HepG2 (cell line): ENCODE results near the gene WSB1. TPM values are rescaled to one million over a fixed set of nuclear protein-coding genes. Genes with fewer than 3 reads are reported as not detected.
A peak's percentile ranks its signal among the peaks of the same experiment; 100 is the strongest.

Experiments used
- AHDC1 ChIP-seq: sonication (generic); formaldehyde crosslinking; IDR thresholded peaks from 2 replicates; pipeline ENCODE4 v1.5.1; 2020; ENCODE audit warnings: mild to moderate bottlenecking, missing genetic modification reagents, borderline replicate concordance
- GABPA ChIP-seq, 2 experiments: IDR thresholded peaks; 2 replicates each; pipeline ENCODE4 v1.6.1; 2011 to 2016; ENCODE audit warnings: low read depth in 2 of 2, low read length in 1 of 2, missing biosample characterization in 1 of 2, missing genetic modification characterization in 1 of 2
- KDM1A ChIP-seq: IDR thresholded peaks from 2 replicates; pipeline ENCODE4 v1.6.1; 2016; ENCODE audit warnings: missing compliant biosample characterization
- KDM2A ChIP-seq: sonication (generic); formaldehyde crosslinking; IDR thresholded peaks from 2 replicates; pipeline ENCODE4 v1.4.0; 2020; ENCODE audit warnings: low read depth, missing genetic modification reagents, borderline replicate concordance
- LRRFIP1 ChIP-seq: sonication (generic); formaldehyde crosslinking; conservative IDR thresholded peaks from 2 replicates; pipeline ENCODE4 v1.4.0; 2020; ENCODE audit warnings: missing genetic modification reagents
- MAFK ChIP-seq, 2 experiments: IDR thresholded peaks in 1 of 2; conservative IDR thresholded peaks in 1 of 2; 2 replicates each; pipeline ENCODE4 v1.6.1; 2011; ENCODE audit warnings: improper control_type of control experiment in 2 of 2, low read length in 2 of 2
- REXO4 ChIP-seq: sonication (generic); formaldehyde crosslinking; IDR thresholded peaks from 2 replicates; pipeline ENCODE4 v1.8.0; 2022; ENCODE audit warnings: missing genetic modification reagents, mild to moderate bottlenecking, borderline replicate concordance
- SNRNP70 ChIP-seq: fragments of 200-400 bp; formaldehyde crosslinking; IDR thresholded peaks from 2 replicates; pipeline ENCODE4 v1.6.1; 2017; ENCODE audit warnings: mild to moderate bottlenecking, low read depth, low read length, moderate library complexity
- SRSF9 ChIP-seq: fragments of 200-400 bp; formaldehyde crosslinking; IDR thresholded peaks from 2 replicates; pipeline ENCODE4 v1.6.1; 2018; ENCODE audit warnings: borderline replicate concordance, mild to moderate bottlenecking, low read depth, low read length; ENCODE audit not compliant: insufficient read depth, poor library complexity, severe bottlenecking
- TCF7 ChIP-seq: sonication (generic); IDR thresholded peaks from 2 replicates; pipeline ENCODE4 v1.6.1; 2016; ENCODE audit warnings: antibody characterized with exemption, low read depth
- TCF7L2 ChIP-seq: IDR thresholded peaks from 2 replicates; pipeline ENCODE4 v1.6.1; 2011; ENCODE audit warnings: mild to moderate bottlenecking, low read depth, low read length, moderate library complexity
- ZBTB8A ChIP-seq: sonication (generic); formaldehyde crosslinking; IDR thresholded peaks from 2 replicates; pipeline ENCODE4 v1.4.0; 2020; ENCODE audit warnings: mild to moderate bottlenecking, low read depth, missing genetic modification reagents, borderline replicate concordance
- ZNF260 ChIP-seq: sonication (generic); formaldehyde crosslinking; IDR thresholded peaks from 2 replicates; pipeline ENCODE4 v1.4.0; 2020; ENCODE audit warnings: missing genetic modification reagents, low read depth, mild to moderate bottlenecking, borderline replicate concordance
- ZNF382 ChIP-seq: sonication (generic); formaldehyde crosslinking; IDR thresholded peaks from 2 replicates; pipeline ENCODE4 v1.5.0; 2020; ENCODE audit warnings: missing genetic modification reagents, mild to moderate bottlenecking, borderline replicate concordance
- ZNF713 ChIP-seq: sonication (generic); formaldehyde crosslinking; IDR thresholded peaks from 2 replicates; pipeline ENCODE4 v1.4.0; 2020; ENCODE audit warnings: mild to moderate bottlenecking, missing genetic modification reagents
- ZNF777 ChIP-seq: sonication (generic); formaldehyde crosslinking; IDR thresholded peaks from 2 replicates; pipeline ENCODE4 v1.4.0; 2020; ENCODE audit warnings: missing genetic modification reagents
- ZNF800 ChIP-seq: sonication (generic); formaldehyde crosslinking; IDR thresholded peaks from 2 replicates; pipeline ENCODE4 v1.4.0; 2020; ENCODE audit warnings: missing genetic modification reagents
- polyA plus RNA-seq, 8 experiments: library from polyadenylated mRNA; depleted of rRNA in 3 of 8; stranded (reverse) in 7 of 8; unstranded in 1 of 8; fragments of >200 nt; fragmentation: Illumina TruSeq in 4 of 8; extraction: Trizol in 4 of 8; gene quantifications; 2 replicates each; pipeline versions ENCODE4 v1.2.1 to v1.2.3, GENCODE V29; 2011 to 2016; ENCODE audit warnings: low read depth in 4 of 8, missing spikeins in 1 of 8, mixed read lengths in 1 of 8; ENCODE audit not compliant: insufficient read depth in 1 of 8
- total RNA-seq, 5 experiments: library from RNA; depleted of rRNA; stranded (reverse); fragments of >200 nt; fragmentation: Illumina TruSeq; extraction: Trizol; gene quantifications; 2 replicates each; pipeline ENCODE4 v1.2.3, GENCODE V29; 2016; ENCODE audit warnings: low read depth in 1 of 5

Gene WSB1
- total and polyA plus RNA-seq, 2 of the 13 experiments (the other 11 are each of a cell fraction or from before 2014, with no cell fraction given): 81.3 to 294 TPM

GRCh38 chr17:27332485-27333409 lies 38.8 kb downstream of the WSB1 start (continued):
- TF ChIP-seq ZNF800 (peak; percentile 73; the same call in 1 of the 2 replicates), ZNF713 (0 out of 2 replicates have a peak, but pooled peaks have one; percentile 54), AHDC1 (0 out of 2 replicates have a peak, but pooled peaks have one; percentile 35), GABPA (IDR thresholded peaks at IDR 0.05; ENCODE audit: low read depth, low read length) (no peak), GABPA (CRISPR knock-in tag; IDR thresholded peaks at IDR 0.05; ENCODE audit: low read depth) (peak; percentile 59), REXO4 (CRISPR knock-in tag) (no peak), ZBTB8A (CRISPR knock-in tag) (no peak), ZNF260 (CRISPR knock-in tag) (no peak), KDM2A (peak; percentile 90), TCF7L2 (no peak), SRSF9 (no peak), ZNF777 (CRISPR knock-in tag) (0 out of 2 replicates have a peak, but pooled peaks have one; percentile 33), SNRNP70 (no peak), LRRFIP1 (CRISPR knock-in tag) (no peak), MAFK (conservative IDR thresholded peaks at IDR 0.05 in 1 of 2, IDR thresholded peaks at IDR 0.05 in 1 of 2; ENCODE audit: low read length in 2 of 2) (no peak), KDM1A (no peak; the same call in 1 of the 2 replicates), ZNF382 (no peak), TCF7 (no peak)
